T-helper 1 cell treated with Interleukin-12 subunit alpha and Interleukin-12 subunit beta and Interleukin-4 antibody, amounts not matched to agents 30 μg/mL and 1 μg/mL, for 36 hours (primary cell): ENCODE results near the gene PAM16.

ENCODE experiments used
- H3K27ac Mint-ChIP-seq: one replicate; pipeline ENCODE4 v1.8.0; 2021; ENCODE audit warnings: mild to moderate bottlenecking, mixed read lengths
- H3K27me3 Mint-ChIP-seq: one replicate; pipeline ENCODE4 v1.8.0; 2021; ENCODE audit warnings: low read depth, mixed read lengths
- H3K36me3 Mint-ChIP-seq: one replicate; pipeline ENCODE4 v1.8.0; 2021; ENCODE audit warnings: low read depth, mixed read lengths
- H3K4me1 Mint-ChIP-seq: one replicate; pipeline ENCODE4 v1.8.0; 2021; ENCODE audit warnings: low read depth, mixed read lengths
- H3K4me3 Mint-ChIP-seq: one replicate; pipeline ENCODE4 v1.8.0; 2021; ENCODE audit warnings: mild to moderate bottlenecking, moderate library complexity, mixed read lengths
- H3K9me3 Mint-ChIP-seq: one replicate; pipeline ENCODE4 v1.8.0; 2021; ENCODE audit warnings: mixed read lengths

Gene PAM16

DNA sequence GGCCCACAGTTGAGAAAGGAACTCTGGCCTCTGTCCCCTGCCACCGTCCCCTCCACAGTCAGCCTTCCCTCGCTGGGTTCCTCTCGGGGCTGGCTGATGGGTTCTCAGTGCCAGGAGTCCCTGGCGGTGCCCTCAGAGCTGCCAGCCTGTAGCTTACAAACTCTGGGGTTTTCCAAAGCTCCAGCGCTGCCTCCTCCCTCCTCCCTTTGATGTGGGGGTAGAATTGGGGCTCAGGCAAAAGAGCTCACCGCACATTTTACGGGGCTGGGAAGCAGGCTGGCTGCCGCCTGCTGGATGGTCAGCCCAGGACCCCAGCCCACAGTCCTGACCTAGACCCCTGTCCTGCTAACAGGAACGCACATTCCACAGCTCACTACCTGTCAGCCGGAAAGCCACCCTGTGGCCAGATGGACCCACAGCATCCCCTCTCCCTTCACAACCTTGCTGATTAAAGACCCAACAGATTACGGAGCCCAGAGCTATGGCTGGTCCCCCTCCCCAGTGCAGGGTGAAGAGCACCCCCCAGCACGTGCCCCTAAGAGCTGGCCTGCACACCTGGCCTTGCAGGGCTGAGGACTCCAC is 26.5 kb upstream of the PAM16 start:
- no peak overlapping the region for H3K27ac Mint-ChIP-seq
- H3K36me3 Mint-ChIP-seq: peaks cover 3% of the 10 kb centered on the region

GRCh38 chr16:4376893-4377572 is 25.9 kb upstream of the PAM16 start:
- H3K27ac Mint-ChIP-seq: no peak overlapping the region
- no peaks in the 10 kb centered on the region for H3K9me3 Mint-ChIP-seq
- H3K4me3 Mint-ChIP-seq: no peak overlapping the region
- H3K4me1 Mint-ChIP-seq: peaks cover 4% of the 10 kb centered on the region
- H3K36me3 Mint-ChIP-seq: peaks cover 3% of the 10 kb centered on the region
- H3K27me3 Mint-ChIP-seq: no peaks in the 10 kb centered on the region

More for the DNA sequence above, 26.5 kb upstream of the PAM16 start:
- peaks cover 2% of the 10 kb centered on the region for H3K4me1 Mint-ChIP-seq
- no peaks in the 10 kb centered on the region for H3K9me3 Mint-ChIP-seq
- no peaks in the 10 kb centered on the region for H3K27me3 Mint-ChIP-seq
- no peak overlapping the region for H3K4me3 Mint-ChIP-seq

DNA sequence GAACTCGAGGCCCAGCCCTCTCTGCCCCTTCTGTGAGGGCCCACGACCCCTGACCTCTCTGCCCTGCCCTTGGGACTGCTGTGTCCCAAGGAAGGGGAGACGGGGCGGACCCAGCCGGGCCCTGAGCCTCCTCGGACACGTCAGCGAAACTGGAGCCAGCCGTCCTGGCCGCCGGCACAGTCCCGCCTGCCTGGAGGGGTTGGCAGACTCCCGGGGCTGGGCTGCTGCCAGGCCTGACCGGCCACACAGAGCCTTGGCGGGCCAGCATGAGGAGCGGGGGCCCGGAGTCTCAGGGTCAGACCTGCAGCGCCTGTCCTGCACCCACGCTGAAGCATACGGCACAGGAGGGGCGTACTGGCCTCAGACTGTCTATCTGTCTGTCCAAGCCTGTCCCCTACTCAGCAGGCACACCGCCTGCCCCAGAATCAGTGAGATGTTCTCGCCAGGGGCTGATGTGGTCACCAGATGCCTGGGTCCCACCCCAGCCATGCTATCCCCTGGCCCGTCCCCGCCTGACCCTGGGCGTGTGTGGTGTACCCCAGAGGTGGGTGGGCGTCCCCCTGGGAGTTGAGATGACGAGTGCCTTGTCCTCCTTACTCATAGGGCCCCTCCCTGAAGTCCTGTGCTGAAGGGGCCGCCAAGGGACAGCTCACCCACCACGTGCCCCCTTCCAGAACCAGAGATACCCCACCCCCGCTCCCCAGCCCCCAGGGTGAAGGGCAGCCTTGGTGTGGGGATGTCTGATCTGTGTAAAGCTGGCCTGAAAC is 25.2 kb upstream of the PAM16 start:
- H3K9me3 Mint-ChIP-seq: no peaks in the 10 kb centered on the region
- H3K4me1 Mint-ChIP-seq: peaks cover 4% of the 10 kb centered on the region
- no peak overlapping the region for H3K27ac Mint-ChIP-seq
- no peaks in the 10 kb centered on the region for H3K27me3 Mint-ChIP-seq
- H3K36me3 Mint-ChIP-seq: peaks cover 3% of the 10 kb centered on the region
- no peak overlapping the region for H3K4me3 Mint-ChIP-seq

- Mint-ChIP-seq H3K4me1 (peaks cover 4% of the 10 kb centered on the region), H3K27ac (no peak overlapping the region), H3K4me3 (no peak overlapping the region), H3K9me3 (no peaks in the 10 kb centered on the region), H3K36me3 (peaks cover 3% of the 10 kb centered on the region), H3K27me3 (no peaks in the 10 kb centered on the region)
Measured at GRCh38 chr16:4375717-4376116, 24.6 kb upstream of the PAM16 start.

DNA sequence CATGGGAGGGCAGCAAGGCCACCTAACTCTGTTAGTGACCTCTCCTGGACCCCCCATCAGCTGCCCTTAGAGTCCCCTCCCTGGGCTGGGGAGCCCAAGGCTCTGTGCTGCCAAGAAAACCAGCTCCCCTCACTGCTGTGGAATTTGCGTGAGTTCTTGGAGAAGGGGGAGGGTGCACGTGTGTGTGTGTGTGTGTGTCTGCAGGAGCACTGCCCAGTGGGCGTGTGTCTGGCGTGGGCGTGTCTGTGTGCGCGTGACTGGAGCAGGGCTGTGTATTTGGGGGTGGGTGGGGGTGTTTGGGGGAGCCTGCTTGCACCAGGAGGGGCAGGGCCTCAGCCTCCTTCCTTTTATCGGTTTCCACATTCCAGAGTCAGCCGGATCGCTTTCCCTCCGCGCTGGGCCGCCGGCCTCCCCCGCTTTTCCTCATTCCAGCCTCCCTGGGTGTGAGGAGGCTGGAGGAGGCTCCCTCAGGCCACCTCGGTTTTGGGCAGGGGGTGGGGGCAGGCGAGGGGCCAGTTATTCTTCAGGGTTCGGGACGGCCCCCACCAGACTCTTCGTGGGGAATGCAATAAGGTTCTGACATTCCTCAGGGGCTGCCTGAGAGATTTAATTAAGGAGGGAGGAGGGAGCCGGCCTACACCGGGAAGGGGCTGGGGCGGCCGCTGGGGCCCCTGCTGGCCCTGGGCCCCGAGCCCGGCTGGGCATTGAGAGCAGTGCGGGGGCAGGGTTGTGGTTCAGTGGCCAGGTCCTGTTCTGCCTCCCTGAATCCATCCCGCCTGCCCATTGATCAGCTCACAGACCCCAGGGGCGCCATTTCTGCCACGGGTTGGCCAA is 23.0 kb upstream of the PAM16 start:
- no peak overlapping the region for H3K4me3 Mint-ChIP-seq
- no peaks in the 10 kb centered on the region for H3K9me3 Mint-ChIP-seq
- peaks cover 3% of the 10 kb centered on the region for H3K36me3 Mint-ChIP-seq
- H3K27ac Mint-ChIP-seq: no peak overlapping the region
- peaks cover 4% of the 10 kb centered on the region for H3K4me1 Mint-ChIP-seq
- no peaks in the 10 kb centered on the region for H3K27me3 Mint-ChIP-seq

- H3K27ac Mint-ChIP-seq: no peak overlapping the region
Measured at GRCh38 chr16:4373356-4373908, 22.3 kb upstream of the PAM16 start.

DNA sequence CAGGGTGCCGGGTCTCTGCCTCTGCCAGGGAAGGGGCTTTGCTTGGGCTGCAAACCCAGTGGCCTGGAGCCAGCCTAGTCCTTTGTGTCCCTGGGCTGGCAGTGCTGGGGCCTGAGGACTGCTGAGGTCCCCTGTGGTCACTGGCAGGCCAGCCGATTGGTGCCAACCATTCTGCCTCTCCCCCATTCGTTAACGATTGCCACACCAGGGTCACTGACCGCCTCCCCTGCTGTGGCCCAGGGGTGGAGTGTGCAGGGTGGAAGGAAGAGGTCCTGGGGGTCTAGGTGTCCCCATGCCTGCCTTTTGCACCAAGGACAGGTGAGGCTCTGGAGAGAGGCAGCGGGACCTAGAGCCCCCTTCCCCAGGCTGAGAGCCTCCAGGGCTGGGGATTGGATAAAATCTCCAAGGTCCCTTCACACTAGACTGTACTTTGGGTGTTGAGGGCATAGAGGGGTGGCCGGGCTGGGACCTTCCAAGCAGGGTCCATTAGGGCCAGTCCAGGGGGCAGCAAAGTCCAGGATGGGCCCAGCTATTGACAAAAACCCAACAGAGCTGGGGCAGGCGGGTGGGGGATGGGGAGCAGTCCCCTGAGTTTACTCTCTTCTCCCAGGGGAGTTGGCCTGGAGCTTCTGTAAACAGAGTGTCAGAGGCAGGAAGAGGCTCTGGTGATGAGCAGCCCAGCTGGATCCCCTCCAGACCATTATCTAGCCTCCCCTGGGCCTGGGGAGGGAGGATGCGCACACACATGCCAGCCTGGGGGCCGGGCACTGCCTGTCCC is 21.6 kb upstream of the PAM16 start:
- no peak overlapping the region for H3K4me3 Mint-ChIP-seq
- H3K36me3 Mint-ChIP-seq: peaks cover under 1% of the 10 kb centered on the region
- H3K27ac Mint-ChIP-seq: no peak overlapping the region
- H3K27me3 Mint-ChIP-seq: no peaks in the 10 kb centered on the region
- H3K4me1 Mint-ChIP-seq: peaks cover 4% of the 10 kb centered on the region
- H3K9me3 Mint-ChIP-seq: no peaks in the 10 kb centered on the region

More at GRCh38 chr16:4373356-4373908, 22.3 kb upstream of the PAM16 start:
- peaks cover 3% of the 10 kb centered on the region for H3K36me3 Mint-ChIP-seq
- H3K4me1 Mint-ChIP-seq: peaks cover 4% of the 10 kb centered on the region
- no peak overlapping the region for H3K4me3 Mint-ChIP-seq
- no peaks in the 10 kb centered on the region for H3K27me3 Mint-ChIP-seq
- no peaks in the 10 kb centered on the region for H3K9me3 Mint-ChIP-seq

- no peaks in the 10 kb centered on the region for H3K9me3 Mint-ChIP-seq
- no peak overlapping the region for H3K27ac Mint-ChIP-seq
- peaks cover 4% of the 10 kb centered on the region for H3K4me1 Mint-ChIP-seq
- peak overlapping the region; percentile 34 for H3K4me3 Mint-ChIP-seq
- H3K27me3 Mint-ChIP-seq: no peaks in the 10 kb centered on the region
- no peaks in the 10 kb centered on the region for H3K36me3 Mint-ChIP-seq
Measured at GRCh38 chr16:4372001-4372577, 21.0 kb upstream of the PAM16 start.

DNA sequence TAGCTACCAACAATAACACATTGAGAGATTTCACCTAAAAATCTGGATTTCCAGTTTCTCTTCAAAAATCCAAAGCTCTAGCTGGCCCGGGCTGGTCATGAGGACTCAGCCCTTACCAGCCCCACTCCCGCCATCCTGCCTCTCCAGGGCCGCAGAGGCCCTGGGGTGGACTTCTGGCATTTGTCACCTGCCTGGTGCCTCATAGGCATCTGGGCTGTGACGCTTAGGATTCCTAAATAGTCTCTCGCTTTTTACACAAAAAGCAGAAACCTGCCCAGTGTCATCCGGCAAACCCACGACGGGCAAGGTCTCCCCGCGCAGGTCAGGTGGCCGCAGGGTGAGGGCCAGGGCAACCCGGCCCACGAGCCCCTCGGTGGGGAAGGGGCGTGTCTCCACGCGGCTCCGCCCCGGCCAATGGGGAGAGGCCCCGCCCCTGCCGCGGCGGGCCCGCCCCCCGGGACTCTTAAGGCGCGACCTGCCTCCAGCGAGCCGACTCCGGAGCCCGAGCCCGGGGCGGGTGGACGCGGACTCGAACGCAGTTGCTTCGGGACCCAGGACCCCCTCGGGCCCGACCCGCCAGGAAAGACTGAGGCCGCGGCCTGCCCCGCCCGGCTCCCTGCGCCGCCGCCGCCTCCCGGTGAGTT is 20.4 kb upstream of the PAM16 start, which contains the start of gene VASN:
VASN (plus strand) TSS at position 492 of the 644 bp plus-strand sequence. CDS start 9,030 bp downstream, outside the sequence.
- peaks cover 4% of the 10 kb centered on the region for H3K4me1 Mint-ChIP-seq

GRCh38 chr16:4370570-4371356 is 19.6 kb upstream of the PAM16 start:
- Mint-ChIP-seq H3K4me1 (peaks cover 3% of the 10 kb centered on the region), H3K27me3 (no peaks in the 10 kb centered on the region), H3K4me3 (no peak overlapping the region), H3K36me3 (no peaks in the 10 kb centered on the region), H3K27ac (no peak overlapping the region), H3K9me3 (no peaks in the 10 kb centered on the region)

More for the DNA sequence above, 20.4 kb upstream of the PAM16 start, which contains the start of gene VASN:
- no peaks in the 10 kb centered on the region for H3K9me3 Mint-ChIP-seq
- no peaks in the 10 kb centered on the region for H3K27me3 Mint-ChIP-seq
- H3K27ac Mint-ChIP-seq: no peak within 1 kb of the TSS
- H3K36me3 Mint-ChIP-seq: no peaks in the 10 kb centered on the region
- H3K4me3 Mint-ChIP-seq: peak within 1 kb of the TSS; percentile 34

DNA sequence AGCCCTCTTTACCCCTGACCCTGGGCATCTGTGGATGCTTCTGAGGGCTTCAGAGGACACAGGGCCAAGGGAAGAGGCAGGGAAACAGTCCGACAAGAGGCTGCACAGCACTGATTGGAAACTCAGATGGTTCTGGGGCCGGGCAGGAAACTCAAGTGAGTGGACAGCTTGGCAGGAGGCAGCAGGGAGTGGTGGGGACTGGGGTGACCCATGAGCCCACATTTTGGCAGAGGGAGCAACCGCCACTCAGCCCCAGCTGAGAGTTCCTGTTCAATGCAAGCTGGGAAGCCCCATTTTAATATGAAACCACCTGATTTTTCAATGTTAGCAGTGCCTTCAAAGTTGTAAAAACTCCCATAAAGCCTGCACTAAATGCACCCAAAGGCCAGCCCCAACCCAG is 19.0 kb upstream of the PAM16 start:
- no peaks in the 10 kb centered on the region for H3K9me3 Mint-ChIP-seq
- H3K27ac Mint-ChIP-seq: no peak overlapping the region
- H3K4me1 Mint-ChIP-seq: peaks cover 2% of the 10 kb centered on the region
- no peaks in the 10 kb centered on the region for H3K36me3 Mint-ChIP-seq
- H3K4me3 Mint-ChIP-seq: no peak overlapping the region
- H3K27me3 Mint-ChIP-seq: no peaks in the 10 kb centered on the region

- H3K4me3 Mint-ChIP-seq: no peak overlapping the region
- H3K27me3 Mint-ChIP-seq: no peaks in the 10 kb centered on the region
- no peaks in the 10 kb centered on the region for H3K9me3 Mint-ChIP-seq
- peaks cover 2% of the 10 kb centered on the region for H3K4me1 Mint-ChIP-seq
- H3K27ac Mint-ChIP-seq: no peak overlapping the region
- H3K36me3 Mint-ChIP-seq: no peaks in the 10 kb centered on the region
Measured at GRCh38 chr16:4369007-4369733, 18.0 kb upstream of the PAM16 start.
